Activated T-cell treated with anti-CD3 and anti-CD28 coated beads, Interleukin-2, amount 50 U/mL, for 48 hours (primary cell): ENCODE data around the gene DSE.

Experiments used
- DNase-seq, 2 experiments: peaks; one replicate each; pipeline ENCODE4 v3.0.0-alpha.2; 2020

DSE gene

GRCh38 chr6:116389357-116389756, 18.6 kb downstream of the DSE start:
- DNase-seq: no peak

- no peak for DNase-seq
Measured at GRCh38 chr6:116390581-116390980, 19.8 kb downstream of the DSE start.

DNA sequence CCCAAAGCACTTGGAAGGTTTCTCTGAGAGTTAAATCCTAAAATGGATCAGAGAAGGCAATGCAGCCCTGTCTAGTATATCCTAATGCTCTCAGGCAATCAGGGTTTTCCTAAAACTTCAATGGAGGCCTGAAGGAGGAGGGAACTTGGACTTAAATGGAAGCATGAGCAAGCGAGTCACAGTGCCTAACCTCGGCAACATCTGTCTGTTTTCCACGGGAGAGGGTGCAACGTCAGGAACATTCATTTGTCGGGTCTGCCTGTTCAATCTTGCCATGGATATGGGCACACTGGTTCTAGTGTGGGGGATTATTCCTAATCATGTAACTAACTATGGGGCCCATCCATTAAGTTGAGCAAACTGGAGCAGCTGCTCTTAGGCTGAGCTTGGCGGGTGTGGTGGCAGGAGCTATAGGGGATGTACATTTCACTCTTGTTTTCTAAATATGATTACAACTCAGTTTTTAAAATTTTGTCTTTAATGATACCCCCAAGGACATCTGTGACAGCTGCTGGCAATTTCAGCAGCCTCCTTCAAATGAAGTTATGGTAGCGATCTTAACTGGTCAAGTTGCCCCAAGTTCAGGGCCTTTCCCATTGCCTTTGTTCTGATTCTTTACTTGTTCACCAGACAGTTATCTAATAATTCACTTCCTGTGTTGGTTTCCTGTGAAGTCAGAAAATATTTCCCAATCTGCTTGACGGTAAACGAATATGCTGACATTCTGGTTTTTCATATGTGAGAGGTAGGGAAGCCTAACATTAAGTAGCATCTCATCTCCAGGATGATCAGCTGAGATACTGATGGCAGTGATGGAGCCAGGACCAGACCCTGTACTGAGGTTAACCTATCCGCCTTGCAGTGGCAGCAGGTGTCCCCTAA, 21.6 kb downstream of the DSE start:
- DNase-seq: no peak

GRCh38 chr6:116393430-116393829, 22.7 kb downstream of the DSE start:
- no peak for DNase-seq

GRCh38 chr6:116395647-116396046, 24.9 kb downstream of the DSE start:
- no peak for DNase-seq

- no peak for DNase-seq
Measured at GRCh38 chr6:116396441-116396840, 25.7 kb downstream of the DSE start.

GRCh38 chr6:116397914-116398313, 27.2 kb downstream of the DSE start:
- DNase-seq: no peak

DNA sequence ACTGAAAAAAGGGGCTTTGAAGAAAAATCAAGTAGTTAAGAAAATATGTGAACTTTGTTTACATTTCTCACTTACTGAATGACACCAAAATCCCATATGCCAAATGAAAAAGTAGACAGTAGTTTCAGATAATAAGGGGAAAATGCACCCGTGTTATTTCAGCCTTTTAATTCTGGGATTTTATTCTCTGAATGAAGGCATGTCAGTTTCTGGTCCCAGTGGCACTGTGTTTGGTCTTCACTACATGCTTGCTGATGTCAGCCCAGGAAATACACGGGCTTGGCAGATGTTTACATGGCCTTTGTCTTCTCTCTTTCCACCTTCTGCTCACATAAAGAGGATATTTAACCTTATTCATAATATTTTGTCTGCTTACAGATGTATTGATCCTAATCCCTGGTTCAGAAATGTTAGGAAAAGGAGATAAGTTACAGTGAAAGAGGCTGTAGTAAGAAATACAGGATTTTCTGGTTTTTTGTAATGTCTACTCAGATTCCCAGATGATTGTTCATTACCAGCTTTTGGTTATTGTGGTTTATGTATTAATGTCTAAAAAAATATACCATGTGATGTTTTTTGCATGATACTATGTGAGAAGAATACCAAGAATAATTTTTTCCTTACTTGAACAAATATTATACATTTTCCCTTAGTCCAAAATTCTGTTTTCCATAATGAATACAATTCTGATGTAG, 27.7 kb downstream of the DSE start:
- DNase-seq: no peak

- DNase-seq: no peak
Measured at GRCh38 chr6:116399287-116399686, 28.5 kb downstream of the DSE start.

GRCh38 chr6:116400328-116400727, 29.6 kb downstream of the DSE start:
- DNase-seq: no peak

DNA sequence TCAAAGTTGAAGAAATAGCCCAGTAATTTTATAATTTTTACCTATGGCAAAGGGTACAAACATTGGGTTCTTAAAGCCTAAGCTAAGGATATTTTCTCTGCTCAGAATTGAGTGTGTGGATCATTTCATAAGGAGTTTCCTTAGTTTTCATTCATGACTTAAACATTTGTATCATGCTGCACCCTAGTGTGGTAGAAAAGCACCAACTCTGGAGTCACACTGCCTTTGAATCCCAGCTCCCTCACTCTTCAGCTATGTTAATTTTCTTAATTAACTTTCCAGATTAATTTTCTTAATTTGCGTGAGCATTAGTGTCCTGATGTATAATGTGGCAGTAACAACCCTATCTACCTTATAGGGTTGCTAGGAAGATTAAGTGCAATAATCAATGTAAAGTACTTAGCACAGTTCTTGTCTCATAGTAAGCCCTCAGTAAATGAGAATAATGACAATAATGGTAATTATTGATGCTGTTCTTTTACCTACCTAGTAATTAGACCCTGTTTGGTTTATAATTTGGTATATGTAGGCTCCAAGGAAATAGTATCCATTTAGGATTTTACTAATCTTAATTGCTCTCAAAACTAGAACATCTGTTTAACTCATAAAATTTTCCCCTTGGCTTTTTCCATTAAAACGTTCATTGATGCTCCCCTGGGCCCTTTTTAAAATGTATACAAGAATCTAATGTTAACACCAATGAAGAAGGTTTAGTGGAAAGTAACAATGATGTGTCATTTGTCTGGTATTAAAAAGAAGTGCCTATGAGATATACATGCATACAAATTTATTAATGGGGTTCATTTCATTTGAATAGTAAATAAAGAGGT, 31.6 kb downstream of the DSE start:
- DNase-seq: no peak

- DNase-seq: no peak
Measured at GRCh38 chr6:116403205-116403604, 32.5 kb downstream of the DSE start.

GRCh38 chr6:116404696-116405095, 33.9 kb downstream of the DSE start:
- DNase-seq: no peak

DNA sequence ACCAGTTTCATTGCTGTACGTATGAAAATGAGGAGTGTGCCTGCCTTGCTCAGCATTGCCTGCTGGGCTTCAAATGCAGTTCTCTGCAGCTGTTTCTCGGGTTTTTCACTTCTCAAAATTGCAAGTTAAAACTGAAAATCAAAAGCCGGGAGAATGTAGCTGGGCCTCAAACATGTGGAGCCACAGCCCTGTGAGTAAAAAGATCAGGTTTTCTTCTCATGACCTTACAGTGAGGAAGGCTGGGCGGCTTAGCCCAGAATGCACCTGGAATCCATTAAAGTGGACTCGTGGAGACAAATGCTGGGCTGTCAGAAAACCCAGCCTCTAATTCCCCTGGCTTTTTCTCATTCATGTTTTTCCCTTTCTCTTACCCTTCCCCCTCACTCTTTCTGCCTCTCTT, 34.4 kb downstream of the DSE start:
- no peak for DNase-seq

GRCh38 chr6:116405652-116406356, 35.1 kb downstream of the DSE start:
- DNase-seq: no peak

DNA sequence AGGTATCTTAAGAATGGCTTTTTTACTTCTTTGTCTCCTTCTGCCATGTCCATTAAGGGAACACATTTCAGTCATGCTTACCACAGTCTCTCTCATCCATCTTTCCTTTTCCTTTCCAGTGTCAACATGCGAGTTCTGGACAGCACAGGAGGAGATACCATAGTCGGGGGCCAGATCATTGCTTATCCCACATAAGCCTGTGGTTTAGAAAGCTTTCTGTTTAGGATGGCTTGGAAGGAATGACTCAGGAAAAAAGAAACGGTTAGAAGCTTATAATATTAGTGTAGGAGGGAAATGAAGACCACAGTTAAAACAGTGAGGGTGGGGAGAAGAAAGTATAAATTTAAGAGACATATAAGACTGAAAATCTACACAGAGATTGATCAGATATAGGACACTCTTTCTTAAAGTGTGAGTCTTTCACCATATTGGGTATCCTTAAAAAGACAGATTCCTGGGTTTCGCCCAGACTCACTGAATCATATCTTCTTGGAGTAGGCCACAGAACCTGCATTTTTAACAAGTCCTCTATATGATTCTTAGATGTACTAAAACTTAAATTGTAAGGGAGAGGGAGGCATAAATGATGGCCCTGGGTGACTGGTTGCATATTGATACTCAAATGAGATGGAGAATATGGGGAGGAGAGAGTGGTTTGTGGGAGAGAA, 36.1 kb downstream of the DSE start:
- DNase-seq: no peak

- DNase-seq: no peak
Measured at GRCh38 chr6:116408491-116408890, 37.7 kb downstream of the DSE start.

DNA sequence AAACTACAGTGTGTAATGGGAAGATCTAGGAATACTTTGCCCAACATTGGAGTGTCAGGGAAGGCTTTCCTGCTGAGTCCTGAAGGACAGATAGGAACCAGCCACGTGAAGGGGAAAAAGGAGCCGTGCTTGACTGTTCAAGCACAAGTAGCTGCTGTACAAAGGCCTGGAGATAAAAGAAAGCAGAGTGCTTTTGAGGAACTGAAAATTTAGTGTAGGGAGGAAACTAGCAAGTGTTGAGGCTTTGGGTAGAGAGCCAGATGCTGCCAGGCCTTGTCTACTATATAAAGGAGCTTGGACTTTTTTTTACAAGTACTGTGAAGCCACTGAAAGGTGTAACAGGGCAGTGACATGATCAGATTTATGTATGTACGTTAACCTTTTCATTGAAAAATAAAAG, 39.0 kb downstream of the DSE start:
- DNase-seq: no peak

DNA sequence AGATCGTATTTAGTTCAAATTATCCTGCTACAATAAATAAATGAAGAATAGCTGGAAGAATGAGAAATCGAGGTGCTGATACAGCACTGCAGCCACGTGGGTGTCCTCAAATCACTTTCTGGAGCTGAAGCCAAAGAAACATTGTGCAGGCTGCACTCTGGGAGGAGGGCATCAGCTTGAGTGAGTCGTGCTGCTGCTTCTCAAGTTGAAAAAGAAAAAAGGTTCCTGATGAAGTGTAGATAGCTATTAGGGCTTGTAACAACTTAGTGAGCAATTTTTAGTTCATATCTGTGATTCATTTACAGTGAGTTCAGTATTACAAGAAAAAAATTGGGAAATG, 40.5 kb downstream of the DSE start:
- DNase-seq: no peak

DNA sequence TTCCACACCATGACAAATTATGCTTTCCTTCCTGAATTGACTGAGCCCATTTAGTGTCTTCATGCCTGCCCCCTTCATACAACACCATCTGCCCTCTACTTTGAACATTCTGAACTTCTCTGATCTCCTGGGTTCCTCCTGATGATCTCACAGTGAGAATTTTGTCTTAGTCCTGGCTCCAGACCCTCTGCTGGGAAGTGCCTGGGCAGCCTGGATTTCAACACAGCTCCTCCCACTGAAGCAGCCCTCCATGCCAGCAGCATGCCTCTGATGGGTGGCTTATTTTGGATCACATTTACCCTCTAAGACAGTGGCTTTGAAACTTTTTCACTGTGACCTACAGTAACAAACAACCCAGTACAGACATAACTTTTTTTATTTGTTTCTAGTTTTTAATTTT, 41.5 kb downstream of the DSE start:
- no peak for DNase-seq

GRCh38 chr6:116413357-116413756, 42.6 kb downstream of the DSE start:
- no peak for DNase-seq

GRCh38 chr6:116417661-116418060, 46.9 kb downstream of the DSE start:
- no peak for DNase-seq
